Stimulated activated CD4-positive, alpha-beta T cell treated with anti-CD3 and anti-CD28 coated beads, TNF-alpha, amount 100 ng/mL, for 1 hour (primary cell): ENCODE results near the gene DBP.

ENCODE experiments used
- DNase-seq, 3 donors: peaks; one replicate each; pipeline ENCODE4 v3.0.0-alpha.2; 2020; ENCODE audit warnings: low read depth in 3 of 3, low spot score in 1 of 3

DBP gene

GRCh38 chr19:48582168-48582567 lies 55.0 kb downstream of the DBP start:
- DNase-seq: no peak
